Activated CD4-positive, alpha-beta T cell treated with anti-CD3 and anti-CD28 coated beads, Interleukin-2, Interleukin-6, amounts not matched to agents 100 ng/mL and 50 ng/mL, durations not matched to agents 16 hours and 8 hours (primary cell): ENCODE measurements around the gene MAGI1.

Experiments
- DNase-seq: peaks from one replicate; pipeline ENCODE4 v3.0.0-alpha.2; 2020

The MAGI1 gene

GRCh38 chr3:65443739-65444446, 594.8 kb downstream of the MAGI1 start:
- no peak for DNase-seq

GRCh38 chr3:65439641-65440284, 599.0 kb downstream of the MAGI1 start:
- no peak for DNase-seq

GRCh38 chr3:65438612-65439011, 600.1 kb downstream of the MAGI1 start:
- DNase-seq = no peak

GRCh38 chr3:65438096-65438495, 600.6 kb downstream of the MAGI1 start:
- DNase-seq = no peak

- DNase-seq = no peak
Observed at GRCh38 chr3:65436580-65436979, 602.1 kb downstream of the MAGI1 start.

GRCh38 chr3:65433480-65433879, 605.2 kb downstream of the MAGI1 start:
- DNase-seq = no peak

GRCh38 chr3:65432388-65433003, 606.2 kb downstream of the MAGI1 start:
- DNase-seq = no peak

GRCh38 chr3:65425880-65426279, 612.8 kb downstream of the MAGI1 start:
- DNase-seq = no peak

GRCh38 chr3:65422154-65422553, 616.6 kb downstream of the MAGI1 start:
- DNase-seq = no peak

- DNase-seq = no peak
Observed at GRCh38 chr3:65419233-65419632, 619.5 kb downstream of the MAGI1 start.

- DNase-seq = no peak
Observed at GRCh38 chr3:65413891-65414290, 624.8 kb downstream of the MAGI1 start.

- DNase-seq = no peak
Observed at GRCh38 chr3:65412588-65412987, 626.1 kb downstream of the MAGI1 start.

- no peak for DNase-seq
Observed at GRCh38 chr3:65411367-65411766, 627.4 kb downstream of the MAGI1 start.

- DNase-seq = no peak
Observed at GRCh38 chr3:65409176-65409569, 629.5 kb downstream of the MAGI1 start.

- DNase-seq = no peak
Observed at GRCh38 chr3:65408531-65409175, 630.1 kb downstream of the MAGI1 start.

- no peak for DNase-seq
Observed at GRCh38 chr3:65406470-65406869, 632.2 kb downstream of the MAGI1 start.

- DNase-seq = no peak
Observed at GRCh38 chr3:65402597-65402996, 636.1 kb downstream of the MAGI1 start.

- no peak for DNase-seq
Observed at GRCh38 chr3:65401359-65402305, 637.1 kb downstream of the MAGI1 start.

GRCh38 chr3:65400899-65401298, 637.8 kb downstream of the MAGI1 start:
- no peak for DNase-seq

GRCh38 chr3:65398953-65399352, 639.8 kb downstream of the MAGI1 start:
- DNase-seq = no peak

- no peak for DNase-seq
Observed at GRCh38 chr3:65396078-65396477, 642.6 kb downstream of the MAGI1 start.

GRCh38 chr3:65391068-65391467, 647.6 kb downstream of the MAGI1 start:
- DNase-seq = no peak

GRCh38 chr3:65385805-65386204, 652.9 kb downstream of the MAGI1 start:
- DNase-seq = no peak
